Uterus (tissue), 2 donors: ENCODE measurements around the gene BICDL1.

Source experiments
- POLR2A ChIP-seq, 2 donors: fragments of 450-650 bp; IDR thresholded peaks; one replicate each; pipeline ENCODE4 v1.6.1; 2016; ENCODE audit warnings: antibody characterized with exemption in 2 of 2, mild to moderate bottlenecking in 1 of 2, moderate library complexity in 1 of 2
- TF ChIP-seq, protein P1 (sequence below), 4 experiments: fragments of 200-600 bp in 2 of 4; fragments of 450-650 bp in 2 of 4; sonication (generic) in 2 of 4; IDR thresholded peaks; one replicate each; pipeline ENCODE4 v1.5.1; 2016 to 2019; ENCODE audit warnings: antibody characterized with exemption in 4 of 4, mild to moderate bottlenecking in 2 of 4, moderate library complexity in 1 of 4

DNA sequence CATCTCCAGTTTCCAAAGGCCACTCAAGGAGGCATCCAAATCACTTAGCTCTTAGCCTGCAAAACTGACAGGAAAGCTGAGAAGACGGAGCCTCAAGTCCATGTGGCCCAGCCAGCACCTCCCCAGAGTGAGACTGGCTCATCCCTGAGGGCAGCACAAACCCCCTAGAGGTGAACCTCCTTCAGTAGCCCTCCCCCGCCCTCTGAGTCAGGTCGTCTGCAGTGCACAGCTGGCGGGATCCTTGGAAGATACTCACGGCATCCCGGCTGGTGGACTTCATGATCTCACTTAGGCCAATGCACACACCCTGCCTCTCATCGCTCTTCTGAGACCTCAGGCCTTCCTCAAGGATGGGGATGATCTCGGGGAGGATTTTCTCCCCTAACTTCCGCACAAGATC lies 151.6 kb downstream of the BICDL1 start:
- TF ChIP-seq, protein P1, sequence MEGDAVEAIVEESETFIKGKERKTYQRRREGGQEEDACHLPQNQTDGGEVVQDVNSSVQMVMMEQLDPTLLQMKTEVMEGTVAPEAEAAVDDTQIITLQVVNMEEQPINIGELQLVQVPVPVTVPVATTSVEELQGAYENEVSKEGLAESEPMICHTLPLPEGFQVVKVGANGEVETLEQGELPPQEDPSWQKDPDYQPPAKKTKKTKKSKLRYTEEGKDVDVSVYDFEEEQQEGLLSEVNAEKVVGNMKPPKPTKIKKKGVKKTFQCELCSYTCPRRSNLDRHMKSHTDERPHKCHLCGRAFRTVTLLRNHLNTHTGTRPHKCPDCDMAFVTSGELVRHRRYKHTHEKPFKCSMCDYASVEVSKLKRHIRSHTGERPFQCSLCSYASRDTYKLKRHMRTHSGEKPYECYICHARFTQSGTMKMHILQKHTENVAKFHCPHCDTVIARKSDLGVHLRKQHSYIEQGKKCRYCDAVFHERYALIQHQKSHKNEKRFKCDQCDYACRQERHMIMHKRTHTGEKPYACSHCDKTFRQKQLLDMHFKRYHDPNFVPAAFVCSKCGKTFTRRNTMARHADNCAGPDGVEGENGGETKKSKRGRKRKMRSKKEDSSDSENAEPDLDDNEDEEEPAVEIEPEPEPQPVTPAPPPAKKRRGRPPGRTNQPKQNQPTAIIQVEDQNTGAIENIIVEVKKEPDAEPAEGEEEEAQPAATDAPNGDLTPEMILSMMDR (IDR thresholded peaks at IDR 0.05), result no peak
- TF ChIP-seq POLR2A (IDR thresholded peaks at IDR 0.05), result no peak
